Neural progenitor cell (in vitro differentiated cells): Measurements from ENCODE around the gene SMYD3. TPM values are rescaled to one million over a fixed set of nuclear protein-coding genes. Genes with fewer than 3 reads are reported as not detected.
A peak's percentile ranks its signal among the peaks of the same experiment; 100 is the strongest.

Experiments
- DNase-seq: peaks from one replicate; pipeline ENCODE4 v3.0.0-alpha.2; 2016; ENCODE audit warnings: low spot score
- H2AFZ ChIP-seq: fragments of 200-600 bp; sonication (generic); replicated peaks from 2 replicates; pipeline ENCODE4 v1.6.1; 2016; ENCODE audit warnings: antibody characterized with exemption
- H3F3A ChIP-seq: fragments of 200-600 bp; sonication (generic); 2 replicates; pipeline ENCODE4 v1.6.1; 2016; ENCODE audit warnings: antibody characterized with exemption, low read depth
- H3K27ac ChIP-seq: fragments of 200-600 bp; sonication (generic); 2 replicates; pipeline ENCODE4 v1.5.1; 2016; ENCODE audit warnings: mild to moderate bottlenecking
- H3K27me3 ChIP-seq: fragments of 200-600 bp; sonication (generic); 2 replicates; pipeline ENCODE4 v1.6.1; 2016; ENCODE audit warnings: mild to moderate bottlenecking, moderate library complexity
- H3K36me3 ChIP-seq: fragments of 200-600 bp; sonication (generic); 2 replicates; pipeline ENCODE4 v1.5.1; 2016
- H3K4me1 ChIP-seq: fragments of 200-600 bp; sonication (generic); 2 replicates; pipeline ENCODE4 v1.6.1; 2016; ENCODE audit warnings: mixed run types
- H3K4me2 ChIP-seq: fragments of 200-600 bp; sonication (generic); 2 replicates; pipeline ENCODE4 v1.6.1; 2016
- H3K4me3 ChIP-seq: fragments of 200-600 bp; sonication (generic); 2 replicates; pipeline ENCODE4 v1.5.1; 2016
- H3K79me2 ChIP-seq: fragments of 200-600 bp; sonication (generic); 2 replicates; pipeline ENCODE4 v1.6.1; 2016; ENCODE audit warnings: low read depth
- H3K9ac ChIP-seq: fragments of 200-600 bp; sonication (generic); 2 replicates; pipeline ENCODE4 v1.6.1; 2016
- H3K9me3 ChIP-seq: fragments of 200-600 bp; sonication (generic); 2 replicates; pipeline ENCODE4 v1.5.1; 2016; ENCODE audit warnings: low read depth
- H4K20me1 ChIP-seq: fragments of 200-600 bp; sonication (generic); 2 replicates; pipeline ENCODE4 v1.6.1; 2016; ENCODE audit warnings: low read depth
- H3K27ac Mint-ChIP-seq: 3 replicates; pipeline ENCODE4 v1.8.0; 2021; ENCODE audit warnings: mixed read lengths
- H3K27me3 Mint-ChIP-seq: 2 replicates; pipeline ENCODE4 v1.8.0; 2022; ENCODE audit warnings: low read depth, mild to moderate bottlenecking, inconsistent platforms, moderate library complexity, mixed read lengths; ENCODE audit not compliant: insufficient read depth
- H3K36me3 Mint-ChIP-seq: 3 replicates; pipeline ENCODE4 v1.8.0; 2021; ENCODE audit warnings: mixed read lengths
- H3K4me1 Mint-ChIP-seq: 3 replicates; pipeline ENCODE4 v1.8.0; 2021; ENCODE audit warnings: mixed read lengths
- H3K4me3 Mint-ChIP-seq: 3 replicates; pipeline ENCODE4 v1.8.0; 2021; ENCODE audit warnings: mild to moderate bottlenecking, moderate library complexity, mixed read lengths
- H3K9me3 Mint-ChIP-seq: 3 replicates; pipeline ENCODE4 v1.8.0; 2020; ENCODE audit warnings: mixed read lengths
- EZH2 ChIP-seq: fragments of 200-600 bp; sonication (generic); IDR thresholded peaks from 2 replicates; pipeline ENCODE4 v1.6.1; 2017; ENCODE audit warnings: antibody characterized with exemption, mild to moderate bottlenecking, moderate library complexity
- EZH2phosphoT487 ChIP-seq: fragments of 200-600 bp; sonication (generic); IDR thresholded peaks from 2 replicates; pipeline ENCODE4 v1.6.1; 2017; ENCODE audit warnings: antibody characterized with exemption
- total RNA-seq: library from RNA; depleted of rRNA; stranded (reverse); fragments of >200 nt; gene quantifications from 2 replicates; pipeline ENCODE4 v1.2.3, GENCODE V29; 2015; ENCODE audit warnings: low replicate concordance
- TF ChIP-seq, protein P1 (sequence below): fragments of 200-600 bp; sonication (generic); IDR thresholded peaks from 2 replicates; pipeline ENCODE4 v1.5.1; 2017; ENCODE audit warnings: antibody characterized with exemption, mild to moderate bottlenecking

The SMYD3 gene
- total RNA-seq, 1 donor from 2014 or later = 43.2 TPM

GRCh38 chr1:245809361-245809760 lies 697.7 kb downstream of the SMYD3 start:
- Mint-ChIP-seq H3K36me3 (no peaks in the 10 kb centered on the region), H3K27ac (no peak overlapping the region), H3K4me3 (no peak overlapping the region), H3K27me3 (peaks cover 4% of the 10 kb centered on the region), H3K4me1 (peaks cover 9% of the 10 kb centered on the region), H3K9me3 (no peaks in the 10 kb centered on the region)
- Histone ChIP-seq H3K9me3 (no peaks in the 10 kb centered on the region), H2AFZ (no peak overlapping the region), H3K9ac (no peak overlapping the region), H3K79me2 (no peaks in the 10 kb centered on the region), H3F3A (peaks cover 11% of the 10 kb centered on the region), H3K4me2 (peak overlapping the region; percentile 42), H3K36me3 (no peaks in the 10 kb centered on the region), H3K27ac (no peak overlapping the region), H4K20me1 (no peaks in the 10 kb centered on the region), H3K4me3 (no peak overlapping the region), H3K27me3 (no peaks in the 10 kb centered on the region), H3K4me1 (peaks cover 14% of the 10 kb centered on the region)
- DNase-seq = peak; percentile 34
- TF ChIP-seq EZH2 = no peak

GRCh38 chr1:245807954-245808719 lies 698.9 kb downstream of the SMYD3 start:
- Histone ChIP-seq H3K27me3 (no peaks in the 10 kb centered on the region), H3K4me1 (peaks cover 15% of the 10 kb centered on the region), H3K79me2 (no peaks in the 10 kb centered on the region), H2AFZ (no peak overlapping the region), H3K36me3 (no peaks in the 10 kb centered on the region), H3K27ac (no peak overlapping the region), H3K4me2 (no peak overlapping the region), H3K4me3 (no peak overlapping the region), H4K20me1 (no peaks in the 10 kb centered on the region), H3K9me3 (no peaks in the 10 kb centered on the region), H3F3A (peaks cover 11% of the 10 kb centered on the region), H3K9ac (no peak overlapping the region)
- DNase-seq = no peak
- no peak overlapping the region for H3K27ac Mint-ChIP-seq
- H3K27me3 Mint-ChIP-seq = peaks cover 4% of the 10 kb centered on the region
- H3K9me3 Mint-ChIP-seq = no peaks in the 10 kb centered on the region
- peaks cover 9% of the 10 kb centered on the region for H3K4me1 Mint-ChIP-seq
- no peak overlapping the region for H3K4me3 Mint-ChIP-seq
- TF ChIP-seq EZH2 (no peak), EZH2phosphoT487 (no peak)
- TF ChIP-seq, protein P1, sequence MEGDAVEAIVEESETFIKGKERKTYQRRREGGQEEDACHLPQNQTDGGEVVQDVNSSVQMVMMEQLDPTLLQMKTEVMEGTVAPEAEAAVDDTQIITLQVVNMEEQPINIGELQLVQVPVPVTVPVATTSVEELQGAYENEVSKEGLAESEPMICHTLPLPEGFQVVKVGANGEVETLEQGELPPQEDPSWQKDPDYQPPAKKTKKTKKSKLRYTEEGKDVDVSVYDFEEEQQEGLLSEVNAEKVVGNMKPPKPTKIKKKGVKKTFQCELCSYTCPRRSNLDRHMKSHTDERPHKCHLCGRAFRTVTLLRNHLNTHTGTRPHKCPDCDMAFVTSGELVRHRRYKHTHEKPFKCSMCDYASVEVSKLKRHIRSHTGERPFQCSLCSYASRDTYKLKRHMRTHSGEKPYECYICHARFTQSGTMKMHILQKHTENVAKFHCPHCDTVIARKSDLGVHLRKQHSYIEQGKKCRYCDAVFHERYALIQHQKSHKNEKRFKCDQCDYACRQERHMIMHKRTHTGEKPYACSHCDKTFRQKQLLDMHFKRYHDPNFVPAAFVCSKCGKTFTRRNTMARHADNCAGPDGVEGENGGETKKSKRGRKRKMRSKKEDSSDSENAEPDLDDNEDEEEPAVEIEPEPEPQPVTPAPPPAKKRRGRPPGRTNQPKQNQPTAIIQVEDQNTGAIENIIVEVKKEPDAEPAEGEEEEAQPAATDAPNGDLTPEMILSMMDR = no peak
- no peaks in the 10 kb centered on the region for H3K36me3 Mint-ChIP-seq

- no peak overlapping the region for H3K9ac ChIP-seq
- H3K4me2 ChIP-seq = no peak overlapping the region
These were observed 699.8 kb downstream of the SMYD3 start for GRCh38 chr1:245807306-245807705.

More at GRCh38 chr1:245807306-245807705, 699.8 kb downstream of the SMYD3 start:
- H3K4me3 ChIP-seq = no peak overlapping the region
- H4K20me1 ChIP-seq = no peaks in the 10 kb centered on the region
- no peaks in the 10 kb centered on the region for H3K79me2 ChIP-seq
- TF ChIP-seq EZH2phosphoT487 (no peak), EZH2 (no peak)
- TF ChIP-seq, protein P1 = no peak
- Mint-ChIP-seq H3K9me3 (no peaks in the 10 kb centered on the region), H3K4me1 (peaks cover 9% of the 10 kb centered on the region), H3K36me3 (no peaks in the 10 kb centered on the region), H3K4me3 (no peak overlapping the region), H3K27me3 (peaks cover 4% of the 10 kb centered on the region), H3K27ac (no peak overlapping the region)
- H3K9me3 ChIP-seq = no peaks in the 10 kb centered on the region
- H3F3A ChIP-seq = peaks cover 11% of the 10 kb centered on the region
- peaks cover 15% of the 10 kb centered on the region for H3K4me1 ChIP-seq
- no peak for DNase-seq
- no peak overlapping the region for H2AFZ ChIP-seq
- no peaks in the 10 kb centered on the region for H3K27me3 ChIP-seq
- no peaks in the 10 kb centered on the region for H3K36me3 ChIP-seq
- no peak overlapping the region for H3K27ac ChIP-seq
